Inflammatory macrophage treated with lipopolysaccharide for 1 hour (primary cell): ENCODE data around the gene PKNOX2.

Source experiments
- DNase-seq, 2 donors: peaks; one replicate each; pipeline ENCODE4 v3.0.0-alpha.2; 2020 to 2022

The PKNOX2 gene

GRCh38 chr11:125174686-125175085, 10.1 kb downstream of the PKNOX2 start:
- DNase-seq: no peak

- DNase-seq: no peak
These were observed 10.6 kb downstream of the PKNOX2 start for GRCh38 chr11:125175166-125175565.

- no peak for DNase-seq
These were observed 11.5 kb downstream of the PKNOX2 start for GRCh38 chr11:125175896-125176575.

GRCh38 chr11:125176866-125177265, 12.3 kb downstream of the PKNOX2 start:
- no peak for DNase-seq

GRCh38 chr11:125177543-125177942, 13.0 kb downstream of the PKNOX2 start:
- no peak for DNase-seq

- no peak for DNase-seq
These were observed 14.8 kb downstream of the PKNOX2 start for GRCh38 chr11:125179346-125179745.

- no peak for DNase-seq
These were observed 15.3 kb downstream of the PKNOX2 start for GRCh38 chr11:125179895-125180294.

- DNase-seq: no peak
These were observed 16.1 kb downstream of the PKNOX2 start for GRCh38 chr11:125180413-125181305.

- no peak for DNase-seq
These were observed 18.0 kb downstream of the PKNOX2 start for GRCh38 chr11:125182573-125182972.

- DNase-seq: no peak
These were observed 19.1 kb downstream of the PKNOX2 start for GRCh38 chr11:125183641-125184040.

GRCh38 chr11:125188021-125188420, 23.5 kb downstream of the PKNOX2 start:
- DNase-seq: no peak

- DNase-seq: no peak
These were observed 26.0 kb downstream of the PKNOX2 start for GRCh38 chr11:125190566-125190965.

GRCh38 chr11:125192183-125192582, 27.6 kb downstream of the PKNOX2 start:
- DNase-seq: no peak

GRCh38 chr11:125192717-125193415, 28.3 kb downstream of the PKNOX2 start:
- no peak for DNase-seq

GRCh38 chr11:125193416-125193726, 28.8 kb downstream of the PKNOX2 start:
- no peak for DNase-seq

GRCh38 chr11:125193841-125194240, 29.3 kb downstream of the PKNOX2 start:
- no peak for DNase-seq

GRCh38 chr11:125199915-125200314, 35.4 kb downstream of the PKNOX2 start:
- DNase-seq: no peak

- no peak for DNase-seq
These were observed 35.9 kb downstream of the PKNOX2 start for GRCh38 chr11:125200441-125200840.

- DNase-seq: no peak
These were observed 37.1 kb downstream of the PKNOX2 start for GRCh38 chr11:125201525-125202141.

- no peak for DNase-seq
These were observed 37.9 kb downstream of the PKNOX2 start for GRCh38 chr11:125202362-125202880.

- DNase-seq: no peak
These were observed 38.4 kb downstream of the PKNOX2 start for GRCh38 chr11:125202977-125203376.

GRCh38 chr11:125207866-125208425, 43.4 kb downstream of the PKNOX2 start:
- DNase-seq: no peak

GRCh38 chr11:125210066-125210465, 45.5 kb downstream of the PKNOX2 start:
- DNase-seq: no peak
